Measurements from ENCODE around the gene MAP7.
"Not testable (repeated sequence)": the region's sequence is repeated elsewhere in the genome, so short reads cannot be mapped to it uniquely, and the experiment has no call there.

Gene MAP7

DNA sequence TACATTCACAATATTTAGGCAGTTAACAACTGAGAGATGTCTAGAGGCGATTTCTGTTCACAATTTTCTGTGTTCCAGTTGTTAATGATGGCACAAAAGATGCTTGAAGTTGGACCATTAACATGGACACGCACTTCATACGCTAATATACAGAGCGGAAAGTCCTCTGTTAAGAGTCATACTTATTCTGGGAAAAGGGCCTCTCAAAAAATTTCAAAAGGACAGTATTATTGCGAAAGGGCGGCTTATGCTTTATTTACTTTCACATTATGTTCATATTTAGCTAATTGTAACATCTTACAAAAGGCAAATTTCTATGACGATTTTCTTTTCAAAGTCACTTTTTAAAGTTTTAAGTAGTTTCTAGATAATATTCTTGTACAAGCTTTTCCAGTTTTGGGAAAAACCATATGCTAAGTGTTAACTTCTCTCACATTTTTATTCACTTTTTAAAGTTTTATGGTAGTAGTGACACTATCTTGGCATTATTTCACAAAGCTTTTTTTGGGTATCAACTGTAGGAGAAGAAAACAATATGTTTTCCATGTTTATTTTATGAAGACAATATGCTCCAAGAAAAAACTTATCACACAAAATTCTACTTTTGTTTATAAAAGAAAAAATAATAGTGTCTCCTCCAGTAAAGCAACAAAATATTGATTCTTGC is 62.3 kb downstream of the MAP7 start:
- TF ChIP-seq TAF1 (IDR thresholded peaks at IDR 0.05; ENCODE audit: low read depth, low read length) (no peak), POLR2A (IDR thresholded peaks at IDR 0.05; ENCODE audit: low read depth, low read length) (no peak), PAX5 (IDR thresholded peaks at IDR 0.05; ENCODE audit: insufficient read depth, low read length, severe bottlenecking) (no peak), POLR2AphosphoS5 (IDR thresholded peaks at IDR 0.05; ENCODE audit: low read depth, low read length) (no peak), SPI1 (IDR thresholded peaks at IDR 0.05; ENCODE audit: low read depth, low read length) (no peak), POU2F2 (IDR thresholded peaks at IDR 0.05; ENCODE audit: low read depth, low read length) (no peak)
- DNase-seq (ENCODE audit: insufficient read length, low spot score) (no peak), FAIRE-seq (no peak)

GRCh38 chr6:136486357-136486756 is 63.9 kb downstream of the MAP7 start:
- TF ChIP-seq POLR2A (IDR thresholded peaks at IDR 0.05; ENCODE audit: low read depth, low read length) (no peak), SPI1 (IDR thresholded peaks at IDR 0.05; ENCODE audit: low read depth, low read length) (no peak), PAX5 (IDR thresholded peaks at IDR 0.05; ENCODE audit: insufficient read depth, low read length, severe bottlenecking) (no peak), POLR2AphosphoS5 (IDR thresholded peaks at IDR 0.05; ENCODE audit: low read depth, low read length) (no peak), TAF1 (IDR thresholded peaks at IDR 0.05; ENCODE audit: low read depth, low read length) (no peak), POU2F2 (IDR thresholded peaks at IDR 0.05; ENCODE audit: low read depth, low read length) (no peak)
- FAIRE-seq, result no peak
- no peak for DNase-seq (ENCODE audit: insufficient read length, low spot score)

DNA sequence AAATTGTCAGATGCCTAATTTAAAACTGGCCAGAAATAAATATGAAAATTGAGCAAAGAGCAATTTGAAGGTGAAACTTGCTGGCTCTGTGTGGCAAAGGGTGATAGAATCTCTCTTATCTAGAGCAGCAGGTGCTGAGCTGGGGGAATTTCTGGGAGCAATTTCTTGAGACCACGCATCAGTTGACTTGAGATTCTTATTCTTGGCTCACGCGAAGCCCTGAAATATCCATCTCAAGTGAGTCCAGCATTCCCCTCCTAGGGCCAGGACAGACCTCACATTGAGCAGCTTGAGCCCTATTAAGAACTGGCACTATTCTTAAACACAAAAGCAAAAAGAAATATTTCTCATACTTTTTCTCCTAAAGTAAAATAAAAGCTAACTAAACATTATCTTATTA is 66.3 kb downstream of the MAP7 start:
- FAIRE-seq (no peak), DNase-seq (ENCODE audit: insufficient read length, low spot score) (no peak)
- no peak for TF ChIP-seq PAX5 (IDR thresholded peaks at IDR 0.05; ENCODE audit: insufficient read depth, low read length, severe bottlenecking)
- TF ChIP-seq POLR2AphosphoS5 (IDR thresholded peaks at IDR 0.05; ENCODE audit: low read depth, low read length), result no peak
- no peak for TF ChIP-seq TAF1 (IDR thresholded peaks at IDR 0.05; ENCODE audit: low read depth, low read length)

DNA sequence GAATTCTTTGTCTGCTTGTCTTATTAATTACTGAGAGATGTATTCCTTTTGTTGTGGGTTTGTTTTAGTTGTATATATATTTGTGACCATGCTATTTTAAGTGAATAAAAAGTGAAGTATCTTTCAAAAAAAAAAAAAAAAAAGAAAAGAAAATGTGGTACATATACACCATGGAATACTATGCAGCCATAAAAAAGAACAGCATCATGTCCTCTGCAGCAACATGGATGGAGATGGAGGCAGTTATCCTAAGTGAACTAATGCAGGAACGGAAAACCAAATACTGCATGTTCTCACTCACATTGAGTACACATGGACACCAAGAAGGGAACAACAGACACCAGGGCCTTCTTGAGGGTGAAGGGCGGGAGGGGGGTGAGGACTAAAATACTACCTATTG is 67.2 kb downstream of the MAP7 start:
- DNase-seq (ENCODE audit: insufficient read length, low spot score); FAIRE-seq: not testable (repeated sequence)

DNA sequence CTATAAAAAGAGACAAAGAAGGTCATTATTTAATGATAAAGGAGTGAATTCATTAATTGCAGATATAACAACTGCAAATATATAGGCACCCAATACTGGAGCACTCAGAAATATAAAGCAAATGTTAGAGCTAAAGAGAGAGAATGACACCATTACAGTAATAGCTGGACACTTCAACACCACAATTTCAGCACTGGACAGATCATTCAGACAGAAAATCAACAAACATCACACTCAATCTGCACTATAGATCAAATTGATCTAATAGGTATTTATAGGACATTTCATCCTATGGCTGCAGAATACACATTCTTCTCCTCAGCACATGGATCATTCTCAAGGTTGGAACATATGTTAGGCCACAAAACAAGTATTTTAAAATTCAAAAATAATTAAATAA is 72.7 kb downstream of the MAP7 start:
- no peak for FAIRE-seq
- TF ChIP-seq SPI1 (IDR thresholded peaks at IDR 0.05; ENCODE audit: low read depth, low read length) (no peak), POLR2A (IDR thresholded peaks at IDR 0.05; ENCODE audit: low read depth, low read length) (no peak), PAX5 (IDR thresholded peaks at IDR 0.05; ENCODE audit: insufficient read depth, low read length, severe bottlenecking) (no peak), POU2F2 (IDR thresholded peaks at IDR 0.05; ENCODE audit: low read depth, low read length) (no peak), POLR2AphosphoS5 (IDR thresholded peaks at IDR 0.05; ENCODE audit: low read depth, low read length) (no peak), TAF1 (IDR thresholded peaks at IDR 0.05; ENCODE audit: low read depth, low read length) (no peak)
- DNase-seq (ENCODE audit: insufficient read length, low spot score), result no peak

GRCh38 chr6:136475686-136476085 is 74.5 kb downstream of the MAP7 start:
- no peak for DNase-seq (ENCODE audit: insufficient read length, low spot score)
- TF ChIP-seq TAF1 (IDR thresholded peaks at IDR 0.05; ENCODE audit: low read depth, low read length) (no peak), POU2F2 (IDR thresholded peaks at IDR 0.05; ENCODE audit: low read depth, low read length) (no peak), POLR2AphosphoS5 (IDR thresholded peaks at IDR 0.05; ENCODE audit: low read depth, low read length) (no peak), POLR2A (IDR thresholded peaks at IDR 0.05; ENCODE audit: low read depth, low read length) (no peak), SPI1 (IDR thresholded peaks at IDR 0.05; ENCODE audit: low read depth, low read length) (no peak), PAX5 (IDR thresholded peaks at IDR 0.05; ENCODE audit: insufficient read depth, low read length, severe bottlenecking) (no peak)
- no peak for FAIRE-seq

DNA sequence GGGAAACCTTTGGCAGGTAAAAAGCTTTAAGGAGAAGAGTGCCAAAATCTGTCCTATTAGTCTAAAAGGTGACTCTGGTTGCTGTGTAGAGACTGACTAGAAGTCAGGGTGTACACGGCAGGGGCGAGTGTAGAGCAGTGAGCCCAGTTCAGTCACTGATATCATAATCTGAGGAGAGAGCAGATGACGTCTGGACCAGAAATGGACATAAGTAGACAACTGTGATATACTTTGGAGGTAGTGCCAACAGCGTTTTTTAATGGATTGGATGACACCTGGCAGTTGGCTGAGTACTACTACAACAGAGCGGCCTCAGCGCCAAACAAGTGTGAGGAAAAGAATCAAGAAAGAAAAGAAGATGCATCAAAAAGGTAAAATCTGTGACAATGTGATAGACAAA is 76.0 kb downstream of the MAP7 start:
- no peak for DNase-seq (ENCODE audit: insufficient read length, low spot score)
- no peak for FAIRE-seq
- no peak for TF ChIP-seq PAX5 (IDR thresholded peaks at IDR 0.05; ENCODE audit: insufficient read depth, low read length, severe bottlenecking)
- TF ChIP-seq POU2F2 (IDR thresholded peaks at IDR 0.05; ENCODE audit: low read depth, low read length), result no peak
- TF ChIP-seq SPI1 (IDR thresholded peaks at IDR 0.05; ENCODE audit: low read depth, low read length), result no peak
- no peak for TF ChIP-seq TAF1 (IDR thresholded peaks at IDR 0.05; ENCODE audit: low read depth, low read length)
- no peak for TF ChIP-seq POLR2A (IDR thresholded peaks at IDR 0.05; ENCODE audit: low read depth, low read length)
- no peak for TF ChIP-seq POLR2AphosphoS5 (IDR thresholded peaks at IDR 0.05; ENCODE audit: low read depth, low read length)

GRCh38 chr6:136471922-136472321 is 78.3 kb downstream of the MAP7 start:
- no peak for FAIRE-seq
- no peak for DNase-seq (ENCODE audit: insufficient read length, low spot score)
- no peak for TF ChIP-seq POLR2A (IDR thresholded peaks at IDR 0.05; ENCODE audit: low read depth, low read length)
- TF ChIP-seq POLR2AphosphoS5 (IDR thresholded peaks at IDR 0.05; ENCODE audit: low read depth, low read length), result no peak
- no peak for TF ChIP-seq SPI1 (IDR thresholded peaks at IDR 0.05; ENCODE audit: low read depth, low read length)
- no peak for TF ChIP-seq PAX5 (IDR thresholded peaks at IDR 0.05; ENCODE audit: insufficient read depth, low read length, severe bottlenecking)
- TF ChIP-seq TAF1 (IDR thresholded peaks at IDR 0.05; ENCODE audit: low read depth, low read length), result no peak

DNA sequence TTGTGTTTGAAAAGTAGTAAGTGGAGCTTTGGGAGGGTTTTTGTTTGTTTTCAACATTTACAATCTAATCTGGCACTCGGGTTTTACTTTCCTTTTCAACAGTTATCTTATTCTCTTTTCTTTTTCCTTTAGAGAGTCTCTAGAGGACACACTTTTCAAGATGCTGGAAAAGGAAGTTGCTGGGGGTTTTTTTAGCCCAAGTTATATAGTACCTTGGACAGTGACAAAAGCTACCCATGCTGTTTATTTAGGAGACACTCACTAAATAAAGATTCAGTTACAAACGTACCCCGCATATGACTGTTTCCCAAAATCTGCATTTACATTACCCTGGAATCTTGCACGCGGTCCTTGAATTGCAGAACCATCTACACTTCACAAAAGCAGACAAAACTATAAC is 78.8 kb downstream of the MAP7 start:
- no peak for FAIRE-seq
- DNase-seq (ENCODE audit: insufficient read length, low spot score), result no peak
- TF ChIP-seq POLR2AphosphoS5 (IDR thresholded peaks at IDR 0.05; ENCODE audit: low read depth, low read length) (no peak), PAX5 (IDR thresholded peaks at IDR 0.05; ENCODE audit: insufficient read depth, low read length, severe bottlenecking) (no peak), TAF1 (IDR thresholded peaks at IDR 0.05; ENCODE audit: low read depth, low read length) (no peak), SPI1 (IDR thresholded peaks at IDR 0.05; ENCODE audit: low read depth, low read length) (no peak), POLR2A (IDR thresholded peaks at IDR 0.05; ENCODE audit: low read depth, low read length) (no peak), POU2F2 (IDR thresholded peaks at IDR 0.05; ENCODE audit: low read depth, low read length) (no peak)

DNA sequence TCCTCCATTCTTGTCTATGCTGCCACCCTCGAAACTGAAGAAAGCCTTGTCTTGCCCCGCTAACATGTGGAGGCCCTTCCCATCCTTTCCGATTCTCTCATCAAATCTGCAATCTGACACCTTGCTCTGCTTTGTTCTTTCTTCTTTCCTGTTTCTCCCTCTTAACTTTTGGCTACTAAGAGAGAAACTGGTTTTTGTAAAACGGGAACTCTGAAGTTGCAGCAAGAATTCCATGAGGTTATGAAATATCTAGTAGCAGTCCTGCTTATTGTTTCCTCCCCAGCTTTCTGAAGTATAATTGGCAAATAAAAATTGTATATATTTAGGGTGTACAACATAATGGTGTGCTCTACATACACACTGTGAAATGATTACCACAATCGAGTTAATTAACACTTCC is 80.2 kb downstream of the MAP7 start:
- TF ChIP-seq POLR2AphosphoS5 (IDR thresholded peaks at IDR 0.05; ENCODE audit: low read depth, low read length), result no peak
- DNase-seq (ENCODE audit: insufficient read length, low spot score) (no peak), FAIRE-seq (no peak)

All from GM12891 (cell line).